Dendritic cell treated with granulocyte-macrophage colony-stimulating factor and Interleukin-4, amounts not matched to agents 40 ng/mL and 50 ng/mL, for 4 days (primary cell): ENCODE measurements around the gene SPOP.

Experiments used
- H3K27ac Mint-ChIP-seq: one replicate; pipeline ENCODE4 v1.8.0; 2022; ENCODE audit warnings: mild to moderate bottlenecking, mixed read lengths
- H3K27me3 Mint-ChIP-seq: one replicate; pipeline ENCODE4 v1.8.0; 2022; ENCODE audit warnings: mild to moderate bottlenecking, mixed read lengths
- H3K36me3 Mint-ChIP-seq: one replicate; pipeline ENCODE4 v1.8.0; 2022; ENCODE audit warnings: low read depth, mixed read lengths
- H3K4me1 Mint-ChIP-seq: one replicate; pipeline ENCODE4 v1.8.0; 2022; ENCODE audit warnings: low read depth, mixed read lengths
- H3K4me3 Mint-ChIP-seq: one replicate; pipeline ENCODE4 v1.8.0; 2022; ENCODE audit warnings: mild to moderate bottlenecking, moderate library complexity, mixed read lengths
- H3K9me3 Mint-ChIP-seq: one replicate; pipeline ENCODE4 v1.8.0; 2022; ENCODE audit warnings: mixed read lengths
- intact Hi-C: fragments of 100-400 bp; cut with micrococcal nuclease; formaldehyde crosslinking; loops from one replicate; pipeline ENCODE4 v1.15.0; 2022

The SPOP gene

GRCh38 chr17:49632201-49632600, 45.7 kb downstream of the SPOP start:
- Mint-ChIP-seq H3K4me1 (peaks cover 43% of the 10 kb centered on the region), H3K9me3 (no peaks in the 10 kb centered on the region), H3K4me3 (no peak overlapping the region), H3K27me3 (no peaks in the 10 kb centered on the region), H3K27ac (no peak overlapping the region), H3K36me3 (peaks cover 17% of the 10 kb centered on the region)
- intact Hi-C loops: loop anchor here (10.0 kb wide), 2 partner anchors 57 to 63 kb away; partner anchors contain the start of gene NXPH3

GRCh38 chr17:49631496-49631895, 46.4 kb downstream of the SPOP start:
- H3K27me3 Mint-ChIP-seq: no peaks in the 10 kb centered on the region
- intact Hi-C loops: loop anchor here (10.0 kb wide), 2 partner anchors 57 to 63 kb away; partner anchors contain the start of gene NXPH3
- peaks cover 21% of the 10 kb centered on the region for H3K36me3 Mint-ChIP-seq
- H3K9me3 Mint-ChIP-seq: no peaks in the 10 kb centered on the region
- peaks cover 37% of the 10 kb centered on the region for H3K4me1 Mint-ChIP-seq
- H3K4me3 Mint-ChIP-seq: no peak overlapping the region
- peak overlapping the region; percentile 4 for H3K27ac Mint-ChIP-seq

- peaks cover 19% of the 10 kb centered on the region for H3K36me3 Mint-ChIP-seq
- H3K4me3 Mint-ChIP-seq: no peak overlapping the region
- no peak overlapping the region for H3K27ac Mint-ChIP-seq
- peaks cover 30% of the 10 kb centered on the region for H3K4me1 Mint-ChIP-seq
- H3K27me3 Mint-ChIP-seq: no peaks in the 10 kb centered on the region
- H3K9me3 Mint-ChIP-seq: no peaks in the 10 kb centered on the region
- intact Hi-C loops: loop anchor here (10.0 kb wide), 2 partner anchors 56 to 64 kb away; partner anchors contain the start of gene NXPH3
Measured at GRCh38 chr17:49630113-49630900, 47.6 kb downstream of the SPOP start.

- Mint-ChIP-seq H3K4me1 (peaks cover 22% of the 10 kb centered on the region), H3K27ac (no peak overlapping the region), H3K4me3 (no peak overlapping the region), H3K9me3 (no peaks in the 10 kb centered on the region), H3K27me3 (no peaks in the 10 kb centered on the region), H3K36me3 (peaks cover 19% of the 10 kb centered on the region)
- intact Hi-C loops: no loop called here
Measured at GRCh38 chr17:49629447-49629846, 48.5 kb downstream of the SPOP start.

GRCh38 chr17:49624896-49625295, 53.0 kb downstream of the SPOP start:
- Mint-ChIP-seq H3K4me3 (no peak overlapping the region), H3K27me3 (no peaks in the 10 kb centered on the region)
- intact Hi-C loops: no loop called here

GRCh38 chr17:49621946-49622529, 55.9 kb downstream of the SPOP start:
- Mint-ChIP-seq H3K27ac (no peak overlapping the region), H3K4me1 (peaks cover 12% of the 10 kb centered on the region), H3K27me3 (no peaks in the 10 kb centered on the region), H3K4me3 (no peak overlapping the region), H3K36me3 (peaks cover 75% of the 10 kb centered on the region), H3K9me3 (no peaks in the 10 kb centered on the region)
- intact Hi-C loops: no loop called here

More at GRCh38 chr17:49624896-49625295, 53.0 kb downstream of the SPOP start:
- H3K9me3 Mint-ChIP-seq: no peaks in the 10 kb centered on the region
- H3K36me3 Mint-ChIP-seq: peaks cover 55% of the 10 kb centered on the region
- H3K4me1 Mint-ChIP-seq: peaks cover 15% of the 10 kb centered on the region
- no peak overlapping the region for H3K27ac Mint-ChIP-seq

GRCh38 chr17:49621420-49621819, 56.5 kb downstream of the SPOP start:
- peaks cover 74% of the 10 kb centered on the region for H3K36me3 Mint-ChIP-seq
- H3K27ac Mint-ChIP-seq: no peak overlapping the region

GRCh38 chr17:49618028-49618611, 59.8 kb downstream of the SPOP start:
- H3K27ac Mint-ChIP-seq: peak overlapping the region; percentile 32
- no peak overlapping the region for H3K4me3 Mint-ChIP-seq
- H3K36me3 Mint-ChIP-seq: peaks cover 83% of the 10 kb centered on the region
- intact Hi-C loops: loop anchor here (10.0 kb wide), 1 partner anchor 47 kb away; no protein-coding TSS in a partner anchor
- H3K27me3 Mint-ChIP-seq: no peaks in the 10 kb centered on the region
- peaks cover 23% of the 10 kb centered on the region for H3K4me1 Mint-ChIP-seq
- H3K9me3 Mint-ChIP-seq: no peaks in the 10 kb centered on the region

More at GRCh38 chr17:49621420-49621819, 56.5 kb downstream of the SPOP start:
- H3K9me3 Mint-ChIP-seq: no peaks in the 10 kb centered on the region
- no peak overlapping the region for H3K4me3 Mint-ChIP-seq
- H3K4me1 Mint-ChIP-seq: peaks cover 18% of the 10 kb centered on the region
- intact Hi-C loops: no loop called here
- H3K27me3 Mint-ChIP-seq: no peaks in the 10 kb centered on the region

GRCh38 chr17:49616601-49617131, 61.2 kb downstream of the SPOP start:
- Mint-ChIP-seq H3K27me3 (no peaks in the 10 kb centered on the region), H3K36me3 (peaks cover 79% of the 10 kb centered on the region), H3K4me1 (peaks cover 22% of the 10 kb centered on the region), H3K4me3 (no peak overlapping the region), H3K9me3 (no peaks in the 10 kb centered on the region), H3K27ac (peak overlapping the region; percentile 66)
- intact Hi-C loops: loop anchor here (10.0 kb wide), 1 partner anchor 48 kb away; no protein-coding TSS in a partner anchor

GRCh38 chr17:49616086-49616485, 61.8 kb downstream of the SPOP start:
- Mint-ChIP-seq H3K27me3 (no peaks in the 10 kb centered on the region), H3K27ac (no peak overlapping the region), H3K9me3 (no peaks in the 10 kb centered on the region), H3K4me3 (no peak overlapping the region), H3K4me1 (peaks cover 28% of the 10 kb centered on the region), H3K36me3 (peaks cover 79% of the 10 kb centered on the region)
- intact Hi-C loops: loop anchor here (10.0 kb wide), 1 partner anchor 49 kb away; no protein-coding TSS in a partner anchor

- H3K9me3 Mint-ChIP-seq: no peaks in the 10 kb centered on the region
- H3K27me3 Mint-ChIP-seq: no peaks in the 10 kb centered on the region
- no peak overlapping the region for H3K4me3 Mint-ChIP-seq
- H3K36me3 Mint-ChIP-seq: peaks cover 79% of the 10 kb centered on the region
- no peak overlapping the region for H3K27ac Mint-ChIP-seq
- intact Hi-C loops: loop anchor here (10.0 kb wide), 1 partner anchor 52 kb away; no protein-coding TSS in a partner anchor
- peaks cover 49% of the 10 kb centered on the region for H3K4me1 Mint-ChIP-seq
Measured at GRCh38 chr17:49613182-49613800, 64.6 kb downstream of the SPOP start.

- intact Hi-C loops: loop anchor here (10.0 kb wide), 1 partner anchor 52 kb away; no protein-coding TSS in a partner anchor
- Mint-ChIP-seq H3K9me3 (no peaks in the 10 kb centered on the region), H3K4me1 (peaks cover 49% of the 10 kb centered on the region), H3K36me3 (peaks cover 79% of the 10 kb centered on the region), H3K27me3 (no peaks in the 10 kb centered on the region), H3K27ac (no peak overlapping the region), H3K4me3 (no peak overlapping the region)
Measured at GRCh38 chr17:49612726-49613125, 65.2 kb downstream of the SPOP start.

GRCh38 chr17:49610883-49611584, 66.9 kb downstream of the SPOP start:
- peak overlapping the region; percentile 57 for H3K27ac Mint-ChIP-seq

More at GRCh38 chr17:49610883-49611584, 66.9 kb downstream of the SPOP start:
- H3K9me3 Mint-ChIP-seq: no peaks in the 10 kb centered on the region
- peaks cover 38% of the 10 kb centered on the region for H3K4me1 Mint-ChIP-seq
- H3K27me3 Mint-ChIP-seq: no peaks in the 10 kb centered on the region
- no peak overlapping the region for H3K4me3 Mint-ChIP-seq
- peaks cover 88% of the 10 kb centered on the region for H3K36me3 Mint-ChIP-seq
- intact Hi-C loops: loop anchor here (10.0 kb wide), 1 partner anchor 54 kb away; no protein-coding TSS in a partner anchor
